H9 (cell line): ENCODE measurements around the gene TAGLN2. TPM values are rescaled to one million over a fixed set of nuclear protein-coding genes. Genes with fewer than 3 reads are reported as not detected.

Source experiments
- DNase-seq: peaks from one replicate; pipeline ENCODE4 v3.0.0-alpha.2; 2017
- H2AFZ ChIP-seq: one replicate; pipeline ENCODE4 v1.6.1; 2013; ENCODE audit warnings: mild to moderate bottlenecking, low read length, control low read depth, moderate library complexity
- H2AK5ac ChIP-seq: 2 replicates; pipeline ENCODE4 v1.6.1; 2013; ENCODE audit warnings: low read length, control low read depth, mixed read lengths; ENCODE audit not compliant: insufficient read length
- H2BK120ac ChIP-seq: one replicate; pipeline ENCODE4 v1.6.1; 2013; ENCODE audit warnings: low read depth, mild to moderate bottlenecking, low read length, control low read depth, inconsistent platforms; ENCODE audit not compliant: poor library complexity, severe bottlenecking
- H2BK12ac ChIP-seq: 2 replicates; pipeline ENCODE4 v1.6.1; 2013; ENCODE audit warnings: low read length, control low read depth, mixed read lengths, low read depth; ENCODE audit not compliant: insufficient read length
- H2BK15ac ChIP-seq: 2 replicates; pipeline ENCODE4 v1.6.1; 2013; ENCODE audit warnings: low read depth, low read length, control low read depth
- H2BK20ac ChIP-seq: one replicate; pipeline ENCODE4 v1.6.1; 2013; ENCODE audit warnings: low read depth, mild to moderate bottlenecking, low read length, control low read depth, inconsistent platforms; ENCODE audit not compliant: poor library complexity, severe bottlenecking
- H2BK5ac ChIP-seq: 2 replicates; pipeline ENCODE4 v1.6.1; 2013; ENCODE audit warnings: low read length, control low read depth, mixed read lengths; ENCODE audit not compliant: insufficient read length
- H3K14ac ChIP-seq: 2 replicates; pipeline ENCODE4 v1.6.1; 2013; ENCODE audit warnings: low read length, control low read depth; ENCODE audit not compliant: insufficient read depth
- H3K18ac ChIP-seq: 2 replicates; pipeline ENCODE4 v1.6.1; 2013; ENCODE audit warnings: low read depth, mild to moderate bottlenecking, mixed read lengths, low read length, control low read depth; ENCODE audit not compliant: insufficient read length
- H3K23ac ChIP-seq: 2 replicates; pipeline ENCODE4 v1.6.1; 2013; ENCODE audit warnings: low read length, control low read depth, mixed read lengths, low read depth; ENCODE audit not compliant: insufficient read length
- H3K23me2 ChIP-seq: 2 replicates; pipeline ENCODE4 v1.6.1; 2013; ENCODE audit warnings: low read depth, mild to moderate bottlenecking, mixed read lengths, low read length, control low read depth; ENCODE audit not compliant: insufficient read length, poor library complexity, severe bottlenecking
- H3K27ac ChIP-seq: 2 replicates; pipeline ENCODE4 v1.5.1; 2013; ENCODE audit warnings: low read length, control low read depth, mixed read lengths, low read depth; ENCODE audit not compliant: insufficient read length
- H3K27me3 ChIP-seq: 2 replicates; pipeline ENCODE4 v1.6.1; 2013; ENCODE audit warnings: low read length, control low read depth, inconsistent platforms; ENCODE audit not compliant: insufficient read depth
- H3K4ac ChIP-seq: 2 replicates; pipeline ENCODE4 v1.6.1; 2013; ENCODE audit warnings: low read depth, mild to moderate bottlenecking, control low read depth, inconsistent platforms, low read length, moderate library complexity
- H3K4me1 ChIP-seq: 2 replicates; pipeline ENCODE4 v1.6.1; 2013; ENCODE audit warnings: low read length, control low read depth, inconsistent platforms; ENCODE audit not compliant: insufficient read depth
- H3K4me2 ChIP-seq: 2 replicates; pipeline ENCODE4 v1.6.1; 2013; ENCODE audit warnings: low read length, control low read depth, mixed read lengths; ENCODE audit not compliant: insufficient read length, insufficient read depth
- H3K56ac ChIP-seq: 2 replicates; pipeline ENCODE4 v1.6.1; 2013; ENCODE audit warnings: low read depth, mild to moderate bottlenecking, mixed read lengths, low read length, control low read depth; ENCODE audit not compliant: insufficient read length
- H3K79me1 ChIP-seq: 2 replicates; pipeline ENCODE4 v1.6.1; 2013; ENCODE audit warnings: low read depth, mild to moderate bottlenecking, moderate library complexity, low read length, control low read depth, inconsistent platforms; ENCODE audit not compliant: insufficient read depth, poor library complexity, severe bottlenecking
- H3K79me2 ChIP-seq: 2 replicates; pipeline ENCODE4 v1.6.1; 2013; ENCODE audit warnings: low read length, control low read depth, inconsistent platforms; ENCODE audit not compliant: insufficient read depth
- H3K9ac ChIP-seq: 2 replicates; pipeline ENCODE4 v1.6.1; 2013; ENCODE audit warnings: low read length, control low read depth, mixed read lengths; ENCODE audit not compliant: insufficient read length; ENCODE audit errors: extremely low read depth
- H3K9me3 ChIP-seq: one replicate; pipeline ENCODE4 v1.6.1; 2013; ENCODE audit warnings: low read depth, low read length, inconsistent platforms; ENCODE audit not compliant: control insufficient read depth
- H3T11ph ChIP-seq: one replicate; pipeline ENCODE4 v1.6.1; 2013; ENCODE audit warnings: mild to moderate bottlenecking, low read length, control low read depth, inconsistent platforms
- H4K20me1 ChIP-seq: one replicate; pipeline ENCODE4 v1.6.1; 2013; ENCODE audit not compliant: control insufficient read depth, insufficient read length, insufficient read depth
- H4K5ac ChIP-seq: 2 replicates; pipeline ENCODE4 v1.6.1; 2013; ENCODE audit warnings: low read depth, mild to moderate bottlenecking, mixed read lengths, low read length, control low read depth; ENCODE audit not compliant: insufficient read length
- H4K8ac ChIP-seq: replicated peaks from 2 replicates; pipeline ENCODE4 v1.6.1; 2013; ENCODE audit warnings: low read length, control low read depth, mixed read lengths, low read depth; ENCODE audit not compliant: insufficient read length
- H4K91ac ChIP-seq: 2 replicates; pipeline ENCODE4 v1.6.1; 2013; ENCODE audit warnings: low read depth, mild to moderate bottlenecking, moderate library complexity, mixed read lengths, low read length, control low read depth; ENCODE audit not compliant: insufficient read length
- H3K27ac Mint-ChIP-seq, 3 experiments: 2 replicates in 2 of 3; 3 replicates in 1 of 3; pipeline ENCODE4 v1.8.0; 2020 to 2021; ENCODE audit warnings: mixed read lengths in 3 of 3, mild to moderate bottlenecking in 1 of 3, moderate library complexity in 1 of 3
- H3K27me3 Mint-ChIP-seq: 2 replicates; pipeline ENCODE4 v1.8.0; 2021; ENCODE audit warnings: low read depth, mild to moderate bottlenecking, moderate library complexity, mixed read lengths
- H3K36me3 Mint-ChIP-seq, 3 experiments: 2 replicates in 2 of 3; 3 replicates in 1 of 3; pipeline ENCODE4 v1.8.0; 2020 to 2021; ENCODE audit warnings: low read depth in 3 of 3, mixed read lengths in 3 of 3; ENCODE audit not compliant: insufficient read depth in 1 of 3
- H3K4me1 Mint-ChIP-seq, 2 experiments: 2 replicates each; pipeline ENCODE4 v1.8.0; 2020; ENCODE audit warnings: mixed read lengths in 2 of 2
- H3K4me3 Mint-ChIP-seq, 2 experiments: 2 replicates in 1 of 2; 3 replicates in 1 of 2; pipeline ENCODE4 v1.8.0; 2020 to 2021; ENCODE audit warnings: mild to moderate bottlenecking in 2 of 2, mixed read lengths in 2 of 2, moderate library complexity in 1 of 2
- H3K9me3 Mint-ChIP-seq, 2 experiments: 2 replicates in 1 of 2; 3 replicates in 1 of 2; pipeline ENCODE4 v1.8.0; 2020; ENCODE audit warnings: mild to moderate bottlenecking in 2 of 2, mixed read lengths in 2 of 2, moderate library complexity in 1 of 2
- WGBS: extraction: QIAGEN DNeasy Blood & Tissue Kit; methylation state at CpG from one replicate; pipeline ENCODE4 v1.1.7; 2013; ENCODE audit warnings: missing lambda C conversion rate, low lambda C conversion rate, mixed read lengths; ENCODE audit not compliant: insufficient read length; ENCODE audit errors: extremely low coverage; 5-methylcytosine and 5-hydroxymethylcytosine counted together
- total RNA-seq: library from RNA; stranded (reverse); gene quantifications from 2 replicates; pipeline ENCODE4 v1.2.1, GENCODE V29; 2021
- TF ChIP-seq, protein P1 (sequence below): fragments of 200-600 bp; sonication (generic); conservative IDR thresholded peaks from 3 replicates; pipeline ENCODE4 v1.8.0; 2021; ENCODE audit warnings: antibody characterized with exemption, mild to moderate bottlenecking

TAGLN2 gene
- total RNA-seq, 1 experiment from 2014 or later, result 76.7 TPM

DNA sequence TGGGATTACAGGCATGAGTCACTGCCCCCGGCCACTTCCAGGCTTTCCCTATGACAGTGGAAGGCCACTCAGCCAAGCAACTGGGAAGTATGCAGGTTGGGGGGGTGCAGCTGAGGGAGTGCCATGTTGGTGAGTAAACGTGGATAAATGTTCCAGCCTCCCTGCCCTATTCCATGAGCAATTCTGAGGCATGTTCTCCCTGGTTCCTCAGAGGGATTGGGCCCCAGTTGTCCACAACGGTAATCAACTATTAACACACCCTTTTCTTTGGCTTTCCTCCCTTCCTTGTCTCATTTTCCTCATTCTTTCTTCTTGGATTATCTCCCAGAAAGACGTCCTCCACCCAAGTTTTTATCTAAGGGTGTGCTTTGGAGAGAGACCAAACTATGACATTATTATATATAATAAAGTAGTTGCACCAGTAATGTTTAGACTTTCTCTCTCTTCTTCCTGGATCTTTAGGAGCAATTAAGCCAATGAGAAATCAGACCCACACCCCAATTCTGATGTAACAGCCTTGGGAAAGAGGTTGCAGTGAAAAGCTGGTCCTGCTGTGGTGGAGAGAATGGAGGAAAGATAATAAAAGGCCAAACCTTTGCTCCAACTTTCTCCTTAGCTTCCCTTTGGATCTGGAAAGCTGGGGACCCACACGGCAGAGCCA is 35.5 kb upstream of the TAGLN2 start:
- no peak overlapping the region for H2BK12ac ChIP-seq
- no peaks in the 10 kb centered on the region for H3K23me2 ChIP-seq
- H2BK5ac ChIP-seq, result no peak overlapping the region
- no CpG with 5 or more reads among the region's 5 CpGs for WGBS
- H2AFZ ChIP-seq, result no peak overlapping the region
- no peak overlapping the region for H2AK5ac ChIP-seq
- Mint-ChIP-seq H3K36me3 (no peaks in the 10 kb centered on the region), H3K27me3 (peaks cover 6% of the 10 kb centered on the region; the same call in 1 of the 2 replicates), H3K4me1 (peaks cover 20 to 22% of the 10 kb centered on the region in 2 experiments), H3K27ac (no peak overlapping the region), H3K4me3 (no peak overlapping the region), H3K9me3 (no peaks in the 10 kb centered on the region)
- H3T11ph ChIP-seq, result no peak overlapping the region
- no peak overlapping the region for H2BK120ac ChIP-seq
- H4K8ac ChIP-seq, result no peak overlapping the region
- no peaks in the 10 kb centered on the region for H3K27me3 ChIP-seq
- H4K20me1 ChIP-seq, result peaks cover 2% of the 10 kb centered on the region
- no peak overlapping the region for H2BK20ac ChIP-seq
- H3K4me1 ChIP-seq, result no peaks in the 10 kb centered on the region
- peak; percentile 21 for DNase-seq
- no peak overlapping the region for H3K18ac ChIP-seq
- no peaks in the 10 kb centered on the region for H3K79me2 ChIP-seq
- H3K9ac ChIP-seq, result no peak overlapping the region
- TF ChIP-seq, protein P1, sequence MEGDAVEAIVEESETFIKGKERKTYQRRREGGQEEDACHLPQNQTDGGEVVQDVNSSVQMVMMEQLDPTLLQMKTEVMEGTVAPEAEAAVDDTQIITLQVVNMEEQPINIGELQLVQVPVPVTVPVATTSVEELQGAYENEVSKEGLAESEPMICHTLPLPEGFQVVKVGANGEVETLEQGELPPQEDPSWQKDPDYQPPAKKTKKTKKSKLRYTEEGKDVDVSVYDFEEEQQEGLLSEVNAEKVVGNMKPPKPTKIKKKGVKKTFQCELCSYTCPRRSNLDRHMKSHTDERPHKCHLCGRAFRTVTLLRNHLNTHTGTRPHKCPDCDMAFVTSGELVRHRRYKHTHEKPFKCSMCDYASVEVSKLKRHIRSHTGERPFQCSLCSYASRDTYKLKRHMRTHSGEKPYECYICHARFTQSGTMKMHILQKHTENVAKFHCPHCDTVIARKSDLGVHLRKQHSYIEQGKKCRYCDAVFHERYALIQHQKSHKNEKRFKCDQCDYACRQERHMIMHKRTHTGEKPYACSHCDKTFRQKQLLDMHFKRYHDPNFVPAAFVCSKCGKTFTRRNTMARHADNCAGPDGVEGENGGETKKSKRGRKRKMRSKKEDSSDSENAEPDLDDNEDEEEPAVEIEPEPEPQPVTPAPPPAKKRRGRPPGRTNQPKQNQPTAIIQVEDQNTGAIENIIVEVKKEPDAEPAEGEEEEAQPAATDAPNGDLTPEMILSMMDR, result no peak
- H3K23ac ChIP-seq, result no peak overlapping the region
- H3K9me3 ChIP-seq, result no peaks in the 10 kb centered on the region
- H3K14ac ChIP-seq, result no peak overlapping the region
- no peak overlapping the region for H4K91ac ChIP-seq
- no peak overlapping the region for H2BK15ac ChIP-seq
- H3K4me2 ChIP-seq, result no peak overlapping the region
- no peak overlapping the region for H4K5ac ChIP-seq
- no peak overlapping the region for H3K56ac ChIP-seq
- no peaks in the 10 kb centered on the region for H3K79me1 ChIP-seq
- no peak overlapping the region for H3K27ac ChIP-seq
- H3K4ac ChIP-seq, result no peak overlapping the region
